Stimulated activated CD8-positive, alpha-beta memory T cell treated with anti-CD3 and anti-CD28 coated beads, Interleukin-4, amount 100 ng/mL, for 48 hours (primary cell): ENCODE results near the gene NAT16.

Source experiments
- DNase-seq: peaks from one replicate; pipeline ENCODE4 v3.0.0-alpha.2; 2020

The NAT16 gene

DNA sequence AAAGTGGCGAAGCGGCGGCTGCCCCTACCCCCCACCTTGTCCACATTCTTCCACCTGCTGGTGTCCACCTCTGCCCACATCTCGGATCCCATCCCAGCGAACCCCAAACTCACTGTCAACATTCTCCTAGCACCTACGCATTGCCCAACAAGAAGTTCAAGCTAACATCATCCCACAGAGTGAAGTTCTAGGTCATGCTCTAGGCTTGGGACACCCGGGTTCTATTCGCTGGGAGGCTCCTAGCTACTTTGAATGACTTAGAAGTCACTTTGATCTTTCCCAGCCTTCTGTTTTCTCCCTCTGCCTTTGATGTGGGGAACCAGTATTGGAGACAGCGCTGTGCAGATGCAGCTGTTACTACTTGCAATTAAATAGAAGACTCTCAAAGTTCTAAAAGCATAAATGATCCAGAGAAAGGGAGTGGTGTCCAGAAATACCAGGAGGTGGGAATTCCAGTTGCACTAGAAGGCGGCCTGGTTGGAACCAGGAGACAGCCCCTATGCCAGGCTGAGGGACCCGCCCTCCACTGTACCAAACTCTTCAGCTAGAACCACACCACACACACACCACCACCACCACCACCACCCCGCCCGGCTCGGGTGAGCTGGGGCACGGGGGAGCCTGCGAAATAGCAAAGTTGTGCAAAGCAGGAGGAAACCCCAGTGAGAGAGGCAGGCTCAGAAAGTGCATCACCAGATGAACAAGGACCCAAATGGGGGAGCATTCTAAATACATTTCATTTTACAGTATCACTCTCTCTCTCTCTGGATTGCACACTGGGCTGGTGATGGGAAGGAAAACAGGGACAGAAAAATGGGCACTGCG is 9.3 kb downstream of the NAT16 start:
- DNase-seq = peak; percentile 26

DNA sequence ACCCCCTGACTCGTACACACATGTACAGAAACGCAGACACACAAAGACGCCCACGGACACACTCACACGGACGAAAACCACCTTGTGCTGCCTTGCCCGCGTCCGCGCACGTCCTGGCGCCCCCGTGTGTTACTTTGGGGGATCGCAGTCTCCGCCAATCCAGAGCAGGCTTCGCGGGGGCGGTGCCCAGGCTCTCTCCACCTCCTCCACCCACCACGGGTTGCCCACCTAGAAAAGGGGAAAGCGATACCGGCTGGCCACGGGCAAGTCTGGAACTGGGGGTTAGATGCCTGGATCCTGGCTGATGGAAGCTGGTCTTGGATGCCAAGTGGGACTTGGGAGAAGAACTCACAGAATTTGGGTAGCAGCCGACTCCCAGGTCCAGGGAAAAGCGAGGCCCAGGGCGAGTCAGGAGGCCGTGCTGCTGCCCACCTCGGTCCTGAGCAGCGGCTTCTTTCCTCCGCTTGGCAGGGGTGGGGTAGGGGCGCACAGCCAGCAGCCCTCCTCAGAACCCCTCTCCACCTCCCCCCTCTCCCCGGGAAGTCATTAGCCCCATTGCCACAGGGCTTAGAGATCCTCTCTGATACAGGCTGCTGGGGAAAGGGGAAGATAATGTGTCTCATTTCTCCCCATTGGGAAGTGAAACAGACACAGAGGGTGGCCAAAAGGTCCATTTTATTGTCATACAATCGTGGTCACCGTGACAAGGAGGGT is 10.1 kb downstream of the NAT16 start:
- DNase-seq = peak; percentile 94

GRCh38 chr7:101169110-101169837 is 10.8 kb downstream of the NAT16 start:
- peak; percentile 28 for DNase-seq

- peak; percentile 42 for DNase-seq
These were observed 11.6 kb downstream of the NAT16 start for GRCh38 chr7:101168412-101169049.

GRCh38 chr7:101167645-101168411 is 12.3 kb downstream of the NAT16 start:
- peak; percentile 25 for DNase-seq

DNA sequence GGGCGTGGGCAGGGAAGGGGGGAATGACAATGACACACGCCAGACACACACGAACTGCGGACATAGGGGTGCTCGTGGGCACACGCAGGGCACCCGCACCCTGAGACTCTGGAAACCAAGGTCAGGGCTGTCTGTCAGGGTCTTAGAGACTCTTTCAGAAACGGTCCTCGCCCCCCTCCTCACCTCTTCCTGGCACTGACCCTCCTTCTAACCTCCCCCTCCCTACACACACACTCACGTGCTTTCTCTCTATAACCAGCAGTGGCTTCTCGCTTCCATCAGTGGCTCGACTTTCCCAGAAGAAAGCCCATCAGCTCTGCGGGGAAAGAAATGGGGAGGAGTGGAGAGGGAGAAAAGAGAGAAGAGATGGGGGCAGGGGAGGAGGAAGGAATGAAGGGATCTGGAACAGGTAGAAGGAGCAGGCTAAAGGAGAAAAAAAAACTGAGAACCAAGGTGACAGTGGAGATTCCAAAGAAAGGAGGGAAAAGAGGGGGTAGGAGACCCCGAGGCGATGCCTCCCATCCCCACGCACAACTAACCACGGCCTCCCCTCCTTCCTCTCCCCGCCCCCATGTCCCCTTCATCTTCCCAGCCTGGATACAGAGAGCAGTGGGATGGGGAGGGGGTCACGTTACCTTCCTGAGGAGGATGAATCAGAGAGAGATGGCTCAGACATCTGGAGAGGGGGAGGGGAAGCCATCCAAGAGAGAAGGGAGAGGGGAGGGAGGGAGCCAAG is 13.0 kb downstream of the NAT16 start:
- DNase-seq = no peak

DNA sequence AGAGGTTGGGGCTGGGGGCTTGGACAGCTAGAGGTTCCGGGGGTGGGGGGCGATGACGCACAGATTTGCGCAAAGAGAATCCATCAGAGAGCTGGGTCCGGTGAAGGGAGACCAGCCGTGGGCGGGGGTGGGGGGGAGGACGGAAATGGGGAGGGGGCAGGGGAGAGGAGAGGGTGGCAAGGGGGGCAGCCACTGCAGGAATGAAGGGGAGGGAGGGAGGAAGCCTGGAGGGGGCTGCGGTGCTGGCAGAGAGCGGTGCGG is 13.5 kb downstream of the NAT16 start:
- no peak for DNase-seq

DNA sequence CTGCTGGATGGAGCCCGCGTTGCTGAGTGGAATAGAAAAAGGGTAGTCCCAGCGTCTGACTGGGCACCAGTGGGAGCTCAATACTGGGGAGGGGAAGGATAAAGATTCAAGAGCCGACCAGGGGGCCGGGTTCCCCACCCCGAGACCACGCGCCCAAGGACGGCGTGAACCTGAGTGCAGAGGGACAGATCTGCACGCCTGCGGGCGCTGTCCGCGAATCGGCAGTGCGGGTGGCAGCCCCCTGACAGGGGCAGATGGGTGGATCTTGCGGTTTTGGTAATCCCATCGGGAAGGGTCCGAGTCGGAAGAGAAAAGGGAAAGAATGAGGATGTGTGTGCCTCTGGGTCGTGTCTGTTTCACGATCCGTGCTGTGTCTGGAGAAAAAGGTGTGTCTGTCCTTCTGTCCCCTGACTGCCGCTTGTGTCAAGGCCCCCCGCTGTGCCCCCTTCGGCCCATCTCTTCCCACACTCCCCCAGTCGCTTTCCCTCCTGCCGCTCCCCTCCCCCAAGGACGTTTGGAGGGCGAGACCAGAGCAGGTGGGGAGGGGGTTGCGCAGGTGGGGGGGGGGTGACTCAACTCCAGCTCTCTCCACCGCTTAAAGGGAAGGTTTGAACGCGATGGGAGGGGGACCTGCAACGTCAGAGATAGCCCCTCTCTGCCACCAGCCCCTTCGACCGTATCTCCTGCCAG is 14.0 kb downstream of the NAT16 start:
- DNase-seq = no peak

- DNase-seq = peak; percentile 97
These were observed 14.8 kb downstream of the NAT16 start, which contains the start of gene VGF for GRCh38 chr7:101165075-101165957. Gene VGF, minus strand, starts transcription at chr7:101165569. Its CDS starts 726 bp downstream, at chr7:101164843.

- DNase-seq = no peak
These were observed 15.8 kb downstream of the NAT16 start for GRCh38 chr7:101164071-101164840.

- DNase-seq = peak; percentile 29
These were observed 16.6 kb downstream of the NAT16 start for GRCh38 chr7:101163279-101164070.

DNA sequence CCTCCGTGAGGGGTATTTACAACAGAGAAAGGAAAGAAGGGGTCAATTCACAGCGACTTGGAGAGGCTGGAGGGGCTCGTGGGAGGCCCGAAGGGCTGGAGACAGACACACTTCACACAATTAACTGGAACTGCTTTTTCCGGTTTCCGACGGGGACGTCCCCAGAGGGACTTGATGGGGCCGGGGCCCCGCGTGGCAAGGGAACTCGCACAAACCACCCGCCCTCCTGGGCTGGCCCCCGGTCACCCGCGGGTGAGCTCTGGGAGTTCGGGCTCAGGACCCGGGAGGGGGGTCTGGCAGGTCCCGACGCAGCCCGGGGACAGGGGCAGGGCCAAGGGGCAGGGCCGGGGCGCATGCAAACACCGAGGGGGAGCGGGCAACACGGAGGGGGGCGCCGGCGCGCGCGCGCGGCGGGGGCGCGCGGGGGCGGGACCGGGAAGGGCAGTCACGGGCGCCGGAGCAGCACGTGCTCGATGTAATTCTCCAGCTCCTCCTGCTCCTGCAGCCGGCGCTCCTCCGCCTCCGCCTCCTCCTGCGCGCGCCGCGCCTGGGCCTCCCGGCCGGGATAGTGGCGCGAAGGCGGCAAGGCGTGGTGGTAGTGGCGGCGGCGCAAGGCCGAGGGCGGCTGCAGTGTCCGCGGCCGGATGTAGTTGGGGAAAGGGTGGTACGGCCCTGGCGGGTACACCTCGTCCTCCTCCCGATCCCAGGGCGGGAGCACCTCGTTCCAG is 17.4 kb downstream of the NAT16 start:
- DNase-seq = peak; percentile 40

GRCh38 chr7:101161692-101162471 is 18.2 kb downstream of the NAT16 start:
- no peak for DNase-seq

DNA sequence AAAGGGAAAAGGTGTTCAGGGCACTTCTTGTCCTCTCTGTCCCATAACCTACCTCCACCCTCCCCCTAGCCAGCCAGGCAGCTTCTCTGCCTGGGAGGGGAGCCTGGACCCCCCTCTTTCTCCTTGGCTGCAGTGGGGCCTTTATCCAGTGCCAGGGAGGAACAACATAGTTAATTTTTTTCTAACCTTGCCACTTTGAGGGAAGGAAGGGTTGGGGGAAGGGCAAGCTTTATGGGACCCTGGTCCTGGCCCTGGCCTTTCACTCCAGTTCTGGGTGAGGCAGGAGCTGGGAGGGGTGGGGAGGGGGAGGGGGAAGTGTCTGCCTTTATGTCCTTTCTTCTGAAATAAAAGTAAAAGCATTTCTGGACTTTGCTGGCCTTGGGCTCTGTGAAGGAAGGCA is 19.2 kb downstream of the NAT16 start:
- DNase-seq = no peak

- no peak for DNase-seq
These were observed 20.1 kb downstream of the NAT16 start for GRCh38 chr7:101159696-101160674.
